ENCODE measurements around the gene HES1. TPM values are rescaled to one million over a fixed set of nuclear protein-coding genes. Genes with fewer than 3 reads are reported as not detected.

Gene HES1
- total RNA-seq, 1 donor from 2014 or later, result 66.5 TPM

DNA sequence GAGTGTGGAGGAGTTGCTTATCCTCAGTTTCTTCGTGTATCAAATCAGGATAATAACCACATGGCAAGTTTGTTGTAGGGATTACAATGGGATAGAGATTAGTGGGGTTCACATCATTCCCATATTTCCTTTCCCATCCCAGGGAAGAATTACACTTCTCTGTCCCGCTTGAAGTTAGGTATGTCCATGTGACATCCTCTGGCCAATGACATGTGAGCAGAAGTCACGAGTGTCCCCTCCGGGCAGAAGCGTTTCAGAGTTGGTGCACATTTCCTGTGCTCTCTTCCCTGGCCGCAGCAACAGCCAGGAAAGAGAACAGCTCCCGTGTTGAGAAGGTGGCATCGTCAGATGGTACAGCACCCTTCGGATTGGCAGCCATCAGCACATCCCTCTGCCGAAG lies 36.7 kb upstream of the HES1 start:
- Mint-ChIP-seq H3K27ac (no peak overlapping the region), H3K4me1 (peaks cover 52% of the 10 kb centered on the region), H3K27me3 (ENCODE audit: insufficient read depth, low read depth) (peaks cover 26% of the 10 kb centered on the region), H3K36me3 (no peaks in the 10 kb centered on the region), H3K4me3 (no peak overlapping the region), H3K9me3 (no peaks in the 10 kb centered on the region)
- no peak overlapping the region for H3K4me2 ChIP-seq
- H3K79me2 ChIP-seq (ENCODE audit: low read depth), result no peaks in the 10 kb centered on the region
- no peaks in the 10 kb centered on the region for H3K36me3 ChIP-seq
- no peak overlapping the region for H2AFZ ChIP-seq (replicated peaks)
- no peaks in the 10 kb centered on the region for H4K20me1 ChIP-seq (ENCODE audit: low read depth)
- no peaks in the 10 kb centered on the region for H3K9me3 ChIP-seq (ENCODE audit: low read depth)
- H3K27me3 ChIP-seq, result no peaks in the 10 kb centered on the region
- no peak overlapping the region for H3K4me3 ChIP-seq
- TF ChIP-seq EZH2 (IDR thresholded peaks at IDR 0.05) (no peak), EZH2phosphoT487 (IDR thresholded peaks at IDR 0.05) (no peak)
- TF ChIP-seq, protein P1, sequence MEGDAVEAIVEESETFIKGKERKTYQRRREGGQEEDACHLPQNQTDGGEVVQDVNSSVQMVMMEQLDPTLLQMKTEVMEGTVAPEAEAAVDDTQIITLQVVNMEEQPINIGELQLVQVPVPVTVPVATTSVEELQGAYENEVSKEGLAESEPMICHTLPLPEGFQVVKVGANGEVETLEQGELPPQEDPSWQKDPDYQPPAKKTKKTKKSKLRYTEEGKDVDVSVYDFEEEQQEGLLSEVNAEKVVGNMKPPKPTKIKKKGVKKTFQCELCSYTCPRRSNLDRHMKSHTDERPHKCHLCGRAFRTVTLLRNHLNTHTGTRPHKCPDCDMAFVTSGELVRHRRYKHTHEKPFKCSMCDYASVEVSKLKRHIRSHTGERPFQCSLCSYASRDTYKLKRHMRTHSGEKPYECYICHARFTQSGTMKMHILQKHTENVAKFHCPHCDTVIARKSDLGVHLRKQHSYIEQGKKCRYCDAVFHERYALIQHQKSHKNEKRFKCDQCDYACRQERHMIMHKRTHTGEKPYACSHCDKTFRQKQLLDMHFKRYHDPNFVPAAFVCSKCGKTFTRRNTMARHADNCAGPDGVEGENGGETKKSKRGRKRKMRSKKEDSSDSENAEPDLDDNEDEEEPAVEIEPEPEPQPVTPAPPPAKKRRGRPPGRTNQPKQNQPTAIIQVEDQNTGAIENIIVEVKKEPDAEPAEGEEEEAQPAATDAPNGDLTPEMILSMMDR (IDR thresholded peaks at IDR 0.05), result no peak
- no peak for DNase-seq (ENCODE audit: low spot score)
- H3K9ac ChIP-seq, result no peak overlapping the region
- H3K27ac ChIP-seq, result no peak overlapping the region
- H3K4me1 ChIP-seq, result peaks cover 38% of the 10 kb centered on the region
- H3F3A ChIP-seq (ENCODE audit: low read depth), result peaks cover 16% of the 10 kb centered on the region

GRCh38 chr3:194100856-194101390 lies 35.0 kb upstream of the HES1 start:
- H2AFZ ChIP-seq (replicated peaks), result no peak overlapping the region
- no peak overlapping the region for H3K27ac ChIP-seq
- no peak overlapping the region for H3K4me2 ChIP-seq
- Mint-ChIP-seq H3K27me3 (ENCODE audit: insufficient read depth, low read depth) (peaks cover 30% of the 10 kb centered on the region), H3K4me1 (peaks cover 54% of the 10 kb centered on the region), H3K27ac (no peak overlapping the region), H3K36me3 (no peaks in the 10 kb centered on the region), H3K4me3 (no peak overlapping the region), H3K9me3 (no peaks in the 10 kb centered on the region)
- DNase-seq (ENCODE audit: low spot score), result no peak
- peaks cover 20% of the 10 kb centered on the region for H3F3A ChIP-seq (ENCODE audit: low read depth)
- H3K9ac ChIP-seq, result no peak overlapping the region
- no peaks in the 10 kb centered on the region for H3K36me3 ChIP-seq
- no peaks in the 10 kb centered on the region for H3K27me3 ChIP-seq
- no peak overlapping the region for H3K4me3 ChIP-seq
- no peaks in the 10 kb centered on the region for H3K9me3 ChIP-seq (ENCODE audit: low read depth)
- TF ChIP-seq, protein P1 (IDR thresholded peaks at IDR 0.05), result no peak
- TF ChIP-seq EZH2 (IDR thresholded peaks at IDR 0.05) (no peak), EZH2phosphoT487 (IDR thresholded peaks at IDR 0.05) (no peak)
- H3K4me1 ChIP-seq, result peaks cover 46% of the 10 kb centered on the region
- H3K79me2 ChIP-seq (ENCODE audit: low read depth), result no peaks in the 10 kb centered on the region
- H4K20me1 ChIP-seq (ENCODE audit: low read depth), result no peaks in the 10 kb centered on the region

- peaks cover 51% of the 10 kb centered on the region for H3K4me1 ChIP-seq
- H2AFZ ChIP-seq (replicated peaks), result no peak overlapping the region
- no peak overlapping the region for H3K4me3 ChIP-seq
- H3K9ac ChIP-seq, result no peak overlapping the region
- H3K27me3 ChIP-seq, result no peaks in the 10 kb centered on the region
- no peak for TF ChIP-seq EZH2 (IDR thresholded peaks at IDR 0.05)
- no peak for TF ChIP-seq EZH2phosphoT487 (IDR thresholded peaks at IDR 0.05)
- TF ChIP-seq, protein P1 (IDR thresholded peaks at IDR 0.05), result no peak
- Mint-ChIP-seq H3K27ac (no peak overlapping the region), H3K4me3 (no peak overlapping the region), H3K27me3 (ENCODE audit: insufficient read depth, low read depth) (peaks cover 29% of the 10 kb centered on the region), H3K4me1 (peaks cover 53% of the 10 kb centered on the region), H3K9me3 (no peaks in the 10 kb centered on the region), H3K36me3 (no peaks in the 10 kb centered on the region)
- no peak overlapping the region for H3K4me2 ChIP-seq
- no peaks in the 10 kb centered on the region for H3K9me3 ChIP-seq (ENCODE audit: low read depth)
- DNase-seq (ENCODE audit: low spot score), result no peak
- H3K79me2 ChIP-seq (ENCODE audit: low read depth), result no peaks in the 10 kb centered on the region
- H4K20me1 ChIP-seq (ENCODE audit: low read depth), result no peaks in the 10 kb centered on the region
- no peak overlapping the region for H3K27ac ChIP-seq
- H3F3A ChIP-seq (ENCODE audit: low read depth), result peaks cover 17% of the 10 kb centered on the region
- no peaks in the 10 kb centered on the region for H3K36me3 ChIP-seq
Observed at GRCh38 chr3:194101592-194102432, 34.1 kb upstream of the HES1 start.

Measured in neural progenitor cell (in vitro differentiated cells).